ENCODE measurements around the gene LMF1.

- no peak for TF ChIP-seq CTCF (IDR thresholded peaks at IDR 0.05; ENCODE audit: low read depth, low read length)
- TF ChIP-seq EZH2phosphoT487 (IDR thresholded peaks at IDR 0.05; ENCODE audit: low read depth) = no peak
Observed at GRCh38 chr16:1005286-1005685, 34.5 kb upstream of the LMF1 start.
